Aorta (tissue), 5 donors: ENCODE data around the gene L3MBTL3. TPM values are rescaled to one million over a fixed set of nuclear protein-coding genes. Genes with fewer than 3 reads are reported as not detected.

Experiments
- ATAC-seq: fragments of 200-7000 bp; cut with Tn5 transposase; one replicate; pipeline ENCODE4 v1.9.1; 2022; ENCODE audit warnings: moderate library complexity; ENCODE audit not compliant: low FRiP score
- DNase-seq, 2 donors: peaks; one replicate each; pipeline ENCODE4 v3.0.0-alpha.2; 2020
- H3K27ac ChIP-seq, 2 donors: one replicate each; pipeline ENCODE4 v1.5.1; 2013; ENCODE audit warnings: low read length in 2 of 2, mild to moderate bottlenecking in 2 of 2, moderate library complexity in 2 of 2, control low read depth in 1 of 2, inconsistent platforms in 1 of 2, low read depth in 1 of 2
- H3K27me3 ChIP-seq, 2 donors: one replicate each; pipeline ENCODE4 v1.6.1; 2013; ENCODE audit warnings: control low read depth in 1 of 2, low read length in 1 of 2, mild to moderate bottlenecking in 1 of 2, moderate library complexity in 1 of 2; ENCODE audit not compliant: insufficient read depth in 2 of 2, control insufficient read depth in 1 of 2
- H3K36me3 ChIP-seq, 2 donors: one replicate each; pipeline ENCODE4 v1.6.1; 2013; ENCODE audit warnings: control low read depth in 1 of 2, low read length in 1 of 2, mild to moderate bottlenecking in 1 of 2; ENCODE audit not compliant: insufficient read depth in 2 of 2, control insufficient read depth in 1 of 2
- H3K4me1 ChIP-seq, 2 donors: one replicate each; pipeline ENCODE4 v1.6.1; 2013; ENCODE audit warnings: low read length in 2 of 2, control low read depth in 1 of 2, mild to moderate bottlenecking in 1 of 2, moderate library complexity in 1 of 2; ENCODE audit not compliant: insufficient read depth in 2 of 2, control insufficient read depth in 1 of 2
- H3K4me3 ChIP-seq, 2 donors: one replicate each; pipeline ENCODE4 v1.5.1; 2013; ENCODE audit warnings: low read length in 2 of 2, control low read depth in 1 of 2, mild to moderate bottlenecking in 1 of 2
- H3K9me3 ChIP-seq: one replicate; pipeline ENCODE4 v1.6.1; 2013; ENCODE audit warnings: mild to moderate bottlenecking, low read length; ENCODE audit not compliant: control insufficient read depth
- WGBS, 2 donors: extraction: QIAGEN DNeasy Blood & Tissue Kit; methylation state at CpG; one replicate each; pipeline ENCODE4 v1.1.7; 2013; 5-methylcytosine and 5-hydroxymethylcytosine counted together
- intact Hi-C, 2 donors: fragments of 100-400 bp; cut with DNase I; formaldehyde crosslinking; loops; one replicate each; pipeline versions ENCODE4 v1.14.2 to v1.15.0; 2022
- polyA plus RNA-seq, 2 donors: library from polyadenylated mRNA; stranded (reverse); fragments of 200-250 nt; gene quantifications; one replicate each; pipeline ENCODE4 v1.2.3, GENCODE V29; 2013
- total RNA-seq, 2 donors: library from RNA; stranded (reverse); fragmentation: NEBNext Ultra II Directional; extraction: Animal tissue kit (Norgen Biotek cat#: 25700); gene quantifications; one replicate each; pipeline ENCODE4 v1.2.1, GENCODE V29; 2021
- donor health status: healthy with polysubstance abuse.
- donor health status: Bipolar disorder and iron deficiency.
- donor health status: DM: no; HTN: no; CAD: no.
- donor health status: DM: no; HTN: no; CAD: no.
- donor health status: DM: yes; HTN: yes; CAD: no.

The L3MBTL3 gene
- total and polyA plus RNA-seq, 4 donors = 3.8 to 14.1 (median 11.7) TPM

- WGBS, 2 donors = 82% methylated on average over 6 of the region's 6 CpGs
- no peaks in the 10 kb centered on the region for H3K27me3 ChIP-seq
- DNase-seq = no peak
- no peaks in the 10 kb centered on the region for H3K36me3 ChIP-seq
- no peak overlapping the region for H3K4me3 ChIP-seq
- no peaks in the 10 kb centered on the region for H3K4me1 ChIP-seq
- intact Hi-C loops = no loop called here
- no peak for ATAC-seq
- no peak overlapping the region for H3K27ac ChIP-seq
- H3K9me3 ChIP-seq = no peaks in the 10 kb centered on the region
These were observed 22.0 kb upstream of the L3MBTL3 start for GRCh38 chr6:129996387-129996786.

- no peaks in the 10 kb centered on the region for H3K36me3 ChIP-seq
- no peak overlapping the region for H3K4me3 ChIP-seq
- 64 to 66% methylated on average over 4 of the region's 4 CpGs for WGBS, 2 donors
- intact Hi-C loops = no loop called here
- no peak for DNase-seq
- no peaks in the 10 kb centered on the region for H3K9me3 ChIP-seq
- no peaks in the 10 kb centered on the region for H3K4me1 ChIP-seq
- no peaks in the 10 kb centered on the region for H3K27me3 ChIP-seq
- no peak overlapping the region for H3K27ac ChIP-seq
- no peak for ATAC-seq
These were observed 17.6 kb upstream of the L3MBTL3 start for GRCh38 chr6:130000526-130001421.

- H3K27me3 ChIP-seq = no peaks in the 10 kb centered on the region
- H3K36me3 ChIP-seq = no peaks in the 10 kb centered on the region
- no peak overlapping the region for H3K27ac ChIP-seq
- no peaks in the 10 kb centered on the region for H3K4me1 ChIP-seq
- H3K4me3 ChIP-seq = no peak overlapping the region
- ATAC-seq = no peak
- 75 to 87% methylated on average over 4 of the region's 4 CpGs for WGBS, 2 donors
- H3K9me3 ChIP-seq = no peaks in the 10 kb centered on the region
- DNase-seq = no peak
- intact Hi-C loops = no loop called here
These were observed 10.0 kb upstream of the L3MBTL3 start for GRCh38 chr6:130008236-130008873.

- DNase-seq = no peak
- H3K4me1 ChIP-seq = no peaks in the 10 kb centered on the region
- no peak for ATAC-seq
- intact Hi-C loops = no loop called here
- no peak overlapping the region for H3K27ac ChIP-seq
- H3K27me3 ChIP-seq = no peaks in the 10 kb centered on the region
- H3K36me3 ChIP-seq = no peaks in the 10 kb centered on the region
- H3K9me3 ChIP-seq = no peaks in the 10 kb centered on the region
- H3K4me3 ChIP-seq = no peak overlapping the region
- 80 to 82% methylated on average over 5 of the region's 5 CpGs for WGBS, 2 donors
These were observed 9.2 kb upstream of the L3MBTL3 start for GRCh38 chr6:130009146-130009545.

GRCh38 chr6:130010387-130010786, 8.0 kb upstream of the L3MBTL3 start:
- H3K36me3 ChIP-seq = no peaks in the 10 kb centered on the region
- 95% methylated on average over 2 of the region's 2 CpGs for WGBS, 2 donors
- DNase-seq = no peak
- no peaks in the 10 kb centered on the region for H3K4me1 ChIP-seq
- intact Hi-C loops = no loop called here
- H3K4me3 ChIP-seq = no peak overlapping the region
- H3K9me3 ChIP-seq = no peaks in the 10 kb centered on the region
- H3K27me3 ChIP-seq = no peaks in the 10 kb centered on the region
- no peak overlapping the region for H3K27ac ChIP-seq
- no peak for ATAC-seq

GRCh38 chr6:130012728-130013127, 5.7 kb upstream of the L3MBTL3 start:
- 81 to 96% methylated on average over 4 of the region's 4 CpGs for WGBS, 2 donors

GRCh38 chr6:130018744-130019325, 454 bp downstream of the L3MBTL3 start:
- no peaks in the 10 kb centered on the region for H3K27me3 ChIP-seq
- H3K4me1 ChIP-seq = no peaks in the 10 kb centered on the region
- H3K4me3 ChIP-seq = peak overlapping the region; percentile 79 to 92
- intact Hi-C loops = no loop called here
- no peak for DNase-seq
- no peaks in the 10 kb centered on the region for H3K9me3 ChIP-seq
- ATAC-seq = no peak
- no peaks in the 10 kb centered on the region for H3K36me3 ChIP-seq
- 1% methylated on average over 22 to 54 of the region's 54 CpGs for WGBS, 2 donors
- H3K27ac ChIP-seq = no peak overlapping the region

More at GRCh38 chr6:130012728-130013127, 5.7 kb upstream of the L3MBTL3 start:
- no peak overlapping the region for H3K4me3 ChIP-seq
- no peaks in the 10 kb centered on the region for H3K27me3 ChIP-seq
- H3K27ac ChIP-seq = no peak overlapping the region
- no peaks in the 10 kb centered on the region for H3K4me1 ChIP-seq
- intact Hi-C loops = no loop called here
- ATAC-seq (no peak), DNase-seq (no peak)
- H3K9me3 ChIP-seq = no peaks in the 10 kb centered on the region
- no peaks in the 10 kb centered on the region for H3K36me3 ChIP-seq

GRCh38 chr6:130019326-130020072, 1.1 kb downstream of the L3MBTL3 start:
- no peaks in the 10 kb centered on the region for H3K4me1 ChIP-seq
- intact Hi-C loops = loop anchor here (5.0 to 10.0 kb wide), 4 partner anchors 125 to 527 kb away; no protein-coding TSS in a partner anchor
- H3K9me3 ChIP-seq = no peaks in the 10 kb centered on the region
- H3K4me3 ChIP-seq = peak overlapping the region; percentile 79 to 92
- 1% methylated on average over 54 to 116 of the region's 116 CpGs for WGBS, 2 donors
- peak overlapping the region in 1 of 2 donors; percentile 23 for H3K27ac ChIP-seq
- peak; percentile 17 for ATAC-seq
- no peaks in the 10 kb centered on the region for H3K27me3 ChIP-seq
- H3K36me3 ChIP-seq = no peaks in the 10 kb centered on the region
- DNase-seq = peak; percentile 55 to 78
